ENCODE results near the gene GAS7.
"Not testable (repeated sequence)": the region's sequence is repeated elsewhere in the genome, so short reads cannot be mapped to it uniquely, and the experiment has no call there.

The GAS7 gene

GRCh38 chr17:10042589-10043244, 155.7 kb downstream of the GAS7 start:
- DNase-seq = no peak

- DNase-seq = no peak
Measured at GRCh38 chr17:10041916-10042588, 156.4 kb downstream of the GAS7 start.

- no peak for DNase-seq
Measured at GRCh38 chr17:10041287-10041612, 157.2 kb downstream of the GAS7 start.

- DNase-seq = no peak
Measured at GRCh38 chr17:10036511-10037061, 161.8 kb downstream of the GAS7 start.

- DNase-seq = no peak
Measured at GRCh38 chr17:10035885-10036284, 162.5 kb downstream of the GAS7 start.

- DNase-seq = no peak
Measured at GRCh38 chr17:10034719-10035475, 163.5 kb downstream of the GAS7 start.

GRCh38 chr17:10033959-10034358, 164.4 kb downstream of the GAS7 start:
- DNase-seq = no peak

- no peak for DNase-seq
Measured at GRCh38 chr17:10033449-10033848, 165.0 kb downstream of the GAS7 start.

GRCh38 chr17:10032118-10032852, 166.1 kb downstream of the GAS7 start:
- no peak for DNase-seq

GRCh38 chr17:10031606-10032005, 166.8 kb downstream of the GAS7 start:
- no peak for DNase-seq

- no peak for DNase-seq
Measured at GRCh38 chr17:10031127-10031526, 167.3 kb downstream of the GAS7 start.

GRCh38 chr17:10029129-10029528, 169.3 kb downstream of the GAS7 start:
- no peak for DNase-seq

GRCh38 chr17:10025976-10026901, 172.2 kb downstream of the GAS7 start:
- no peak for DNase-seq

GRCh38 chr17:10025224-10025623, 173.2 kb downstream of the GAS7 start:
- DNase-seq = no peak

- no peak for DNase-seq
Measured at GRCh38 chr17:10022416-10022815, 176.0 kb downstream of the GAS7 start.

- DNase-seq = no peak
Measured at GRCh38 chr17:10021272-10021984, 177.0 kb downstream of the GAS7 start.

- DNase-seq = no peak
Measured at GRCh38 chr17:10019941-10020451, 178.4 kb downstream of the GAS7 start.

GRCh38 chr17:10018461-10018891, 179.9 kb downstream of the GAS7 start:
- no peak for DNase-seq

- not testable (repeated sequence) for DNase-seq
Measured at GRCh38 chr17:10016958-10017570, 181.3 kb downstream of the GAS7 start.

- DNase-seq = peak; percentile 8
Measured at GRCh38 chr17:10013365-10014112, 184.9 kb downstream of the GAS7 start.
